DOHH2 (cell line): ENCODE measurements around the gene CPLX1.

Experiments used
- EZH2phosphoT487 ChIP-seq: fragments of 200-600 bp; sonication (generic); IDR thresholded peaks from 2 replicates; pipeline ENCODE4 v1.6.1; 2017; ENCODE audit warnings: borderline replicate concordance, mild to moderate bottlenecking, antibody characterized with exemption, low read length, moderate library complexity, mixed read lengths
- TF ChIP-seq, protein P1 (sequence below): fragments of 200-600 bp; sonication (generic); IDR thresholded peaks from one replicate; pipeline ENCODE4 v1.5.1; 2014; ENCODE audit warnings: antibody characterized with exemption, mild to moderate bottlenecking, low read depth, low read length; ENCODE audit not compliant: poor library complexity, severe bottlenecking

DNA sequence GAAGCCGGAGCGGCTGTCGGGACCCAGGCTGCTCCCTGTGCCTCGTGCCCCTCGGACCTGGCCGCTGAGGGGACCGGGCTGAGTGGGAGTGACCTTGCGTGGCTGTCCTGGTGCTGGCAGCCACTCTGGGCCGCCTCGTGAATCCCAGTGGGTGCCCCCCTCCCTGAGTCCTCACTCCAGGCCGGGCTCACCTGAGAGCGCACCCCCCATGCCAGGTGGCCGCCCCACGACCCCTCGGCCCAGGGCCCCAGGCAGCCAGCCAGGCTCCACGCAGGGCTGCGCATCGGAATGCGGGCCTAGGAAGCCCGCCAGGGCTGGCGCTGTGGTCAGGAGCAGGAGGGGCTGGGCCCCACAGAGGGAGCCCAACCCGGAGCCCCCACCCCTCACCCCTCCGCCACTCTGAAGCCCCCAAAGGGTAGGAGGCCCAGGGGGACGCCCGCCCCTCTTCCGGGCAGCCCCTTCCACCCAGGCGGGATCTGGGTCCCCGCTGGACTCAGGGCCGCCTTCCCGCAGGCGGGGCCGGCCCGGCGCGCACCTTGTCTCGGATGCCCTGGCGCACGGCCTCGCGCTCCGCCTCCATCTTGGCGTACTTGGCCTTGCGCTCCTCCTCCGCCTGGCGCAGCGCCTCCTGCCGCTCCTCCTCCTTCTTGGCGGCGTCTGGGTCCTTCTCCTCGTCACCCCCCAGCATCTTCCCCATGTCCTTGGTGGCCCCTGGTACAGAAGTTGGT is 33.9 kb downstream of the CPLX1 start:
- TF ChIP-seq, protein P1, sequence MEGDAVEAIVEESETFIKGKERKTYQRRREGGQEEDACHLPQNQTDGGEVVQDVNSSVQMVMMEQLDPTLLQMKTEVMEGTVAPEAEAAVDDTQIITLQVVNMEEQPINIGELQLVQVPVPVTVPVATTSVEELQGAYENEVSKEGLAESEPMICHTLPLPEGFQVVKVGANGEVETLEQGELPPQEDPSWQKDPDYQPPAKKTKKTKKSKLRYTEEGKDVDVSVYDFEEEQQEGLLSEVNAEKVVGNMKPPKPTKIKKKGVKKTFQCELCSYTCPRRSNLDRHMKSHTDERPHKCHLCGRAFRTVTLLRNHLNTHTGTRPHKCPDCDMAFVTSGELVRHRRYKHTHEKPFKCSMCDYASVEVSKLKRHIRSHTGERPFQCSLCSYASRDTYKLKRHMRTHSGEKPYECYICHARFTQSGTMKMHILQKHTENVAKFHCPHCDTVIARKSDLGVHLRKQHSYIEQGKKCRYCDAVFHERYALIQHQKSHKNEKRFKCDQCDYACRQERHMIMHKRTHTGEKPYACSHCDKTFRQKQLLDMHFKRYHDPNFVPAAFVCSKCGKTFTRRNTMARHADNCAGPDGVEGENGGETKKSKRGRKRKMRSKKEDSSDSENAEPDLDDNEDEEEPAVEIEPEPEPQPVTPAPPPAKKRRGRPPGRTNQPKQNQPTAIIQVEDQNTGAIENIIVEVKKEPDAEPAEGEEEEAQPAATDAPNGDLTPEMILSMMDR, result no peak
- TF ChIP-seq EZH2phosphoT487, result no peak
